Fibroblast of pulmonary artery (primary cell): ENCODE results near the gene CACNG4.

Source experiments
- DNase-seq: peaks from one replicate; pipeline ENCODE4 v3.0.0-alpha.2; 2010; ENCODE audit warnings: low read depth
- H3K4me3 ChIP-seq: replicated peaks from 2 replicates; pipeline ENCODE4 v1.5.1; 2011; ENCODE audit warnings: low read depth, mild to moderate bottlenecking, control low read depth, low read length, moderate library complexity
- TF ChIP-seq, protein P1 (sequence below): IDR thresholded peaks from 2 replicates; pipeline ENCODE4 v1.5.1; 2011; ENCODE audit warnings: mild to moderate bottlenecking, control low read depth, low read length, inconsistent platforms; ENCODE audit errors: missing control alignments

CACNG4 gene

DNA sequence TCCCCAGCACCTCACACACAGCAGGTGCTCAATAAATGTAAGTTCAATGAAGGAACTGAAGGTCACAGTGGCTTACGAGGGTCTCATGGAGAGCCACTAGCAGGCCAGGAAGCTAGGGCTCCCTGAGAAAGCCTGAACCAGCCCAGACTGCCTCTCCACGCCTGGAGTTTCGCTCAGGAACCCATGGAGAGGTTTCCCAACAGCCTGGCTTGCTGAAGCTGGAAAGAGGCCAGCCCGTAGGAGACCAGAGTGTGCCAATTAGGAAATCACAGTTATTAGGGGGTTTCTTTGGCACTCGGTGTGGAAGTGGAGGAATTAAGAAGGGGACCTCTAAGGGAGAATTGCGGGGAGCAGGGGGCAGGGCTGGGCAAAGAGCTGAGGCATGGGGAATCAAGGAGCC, 43.6 kb downstream of the CACNG4 start:
- TF ChIP-seq, protein P1, sequence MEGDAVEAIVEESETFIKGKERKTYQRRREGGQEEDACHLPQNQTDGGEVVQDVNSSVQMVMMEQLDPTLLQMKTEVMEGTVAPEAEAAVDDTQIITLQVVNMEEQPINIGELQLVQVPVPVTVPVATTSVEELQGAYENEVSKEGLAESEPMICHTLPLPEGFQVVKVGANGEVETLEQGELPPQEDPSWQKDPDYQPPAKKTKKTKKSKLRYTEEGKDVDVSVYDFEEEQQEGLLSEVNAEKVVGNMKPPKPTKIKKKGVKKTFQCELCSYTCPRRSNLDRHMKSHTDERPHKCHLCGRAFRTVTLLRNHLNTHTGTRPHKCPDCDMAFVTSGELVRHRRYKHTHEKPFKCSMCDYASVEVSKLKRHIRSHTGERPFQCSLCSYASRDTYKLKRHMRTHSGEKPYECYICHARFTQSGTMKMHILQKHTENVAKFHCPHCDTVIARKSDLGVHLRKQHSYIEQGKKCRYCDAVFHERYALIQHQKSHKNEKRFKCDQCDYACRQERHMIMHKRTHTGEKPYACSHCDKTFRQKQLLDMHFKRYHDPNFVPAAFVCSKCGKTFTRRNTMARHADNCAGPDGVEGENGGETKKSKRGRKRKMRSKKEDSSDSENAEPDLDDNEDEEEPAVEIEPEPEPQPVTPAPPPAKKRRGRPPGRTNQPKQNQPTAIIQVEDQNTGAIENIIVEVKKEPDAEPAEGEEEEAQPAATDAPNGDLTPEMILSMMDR = no peak
- no peak for DNase-seq
- no peak overlapping the region for H3K4me3 ChIP-seq

DNA sequence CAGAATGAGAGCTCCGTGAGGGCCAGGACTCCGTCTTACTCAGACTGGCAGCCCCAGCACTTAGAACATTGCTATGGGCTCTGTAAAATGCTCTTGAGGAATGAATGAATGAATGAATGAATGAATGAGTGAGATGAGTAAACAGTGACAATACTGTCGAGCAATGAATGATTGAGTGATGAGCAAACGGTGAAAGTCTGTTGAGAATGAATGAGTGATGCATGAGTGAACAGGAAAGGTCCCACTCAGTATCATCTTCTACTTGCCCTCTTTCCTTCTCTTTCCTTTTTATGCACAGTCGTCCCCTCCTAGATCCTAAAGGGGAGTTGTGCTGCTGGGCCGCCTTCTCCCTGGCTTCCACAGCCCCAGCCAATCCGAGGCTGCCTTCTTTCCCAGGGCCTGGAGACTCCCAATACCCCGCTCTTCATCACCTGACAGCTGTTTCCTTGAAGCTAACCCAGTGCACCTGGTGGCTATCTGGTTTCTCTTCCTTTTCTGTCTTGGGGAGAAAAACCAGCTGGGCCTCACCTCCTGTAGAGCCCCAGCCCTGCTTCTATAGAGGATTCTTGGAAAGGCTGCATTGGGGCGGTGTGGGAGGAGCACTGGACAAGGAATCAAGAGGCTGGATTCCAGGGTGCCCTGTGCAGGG, 47.1 kb downstream of the CACNG4 start:
- TF ChIP-seq, protein P1 = no peak
- no peak overlapping the region for H3K4me3 ChIP-seq
- no peak for DNase-seq

- TF ChIP-seq, protein P1 = no peak
- no peak for DNase-seq
- no peak overlapping the region for H3K4me3 ChIP-seq
These were observed 49.4 kb downstream of the CACNG4 start for GRCh38 chr17:67013891-67014290.

GRCh38 chr17:67015001-67015400, 50.5 kb downstream of the CACNG4 start:
- H3K4me3 ChIP-seq = no peak overlapping the region
- TF ChIP-seq, protein P1 = no peak
- DNase-seq = no peak

GRCh38 chr17:67016039-67016762, 51.7 kb downstream of the CACNG4 start:
- DNase-seq = no peak
- TF ChIP-seq, protein P1 = no peak
- H3K4me3 ChIP-seq = no peak overlapping the region

DNA sequence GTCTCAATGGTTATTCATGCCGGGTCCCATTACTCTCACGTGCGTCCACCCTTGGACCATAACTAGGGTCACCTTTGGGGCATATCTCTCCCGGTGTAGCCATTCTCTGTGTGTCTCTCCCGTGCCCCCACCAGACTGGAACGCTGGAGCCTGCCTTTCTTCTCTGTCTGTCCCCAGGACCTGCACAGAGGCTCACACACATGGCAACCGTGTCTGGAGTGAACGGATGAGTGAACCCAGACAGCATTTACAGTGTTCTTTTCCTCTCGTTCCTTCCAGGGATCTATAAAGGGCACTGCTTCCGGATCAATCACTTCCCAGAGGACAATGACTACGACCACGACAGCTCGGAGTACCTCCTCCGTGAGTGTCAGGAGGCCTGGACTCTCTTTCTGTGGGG, 53.4 kb downstream of the CACNG4 start:
- no peak for DNase-seq
- TF ChIP-seq, protein P1 = no peak
- H3K4me3 ChIP-seq = no peak overlapping the region
